KMS-11 (cell line): ENCODE data around the gene TYW5.

Source experiments
- H2AFZ ChIP-seq: fragments of 200-600 bp; sonication (generic); 2 replicates; pipeline ENCODE4 v1.6.1; 2016; ENCODE audit warnings: antibody characterized with exemption, mixed run types, low read depth
- H3K27ac ChIP-seq: fragments of 200-600 bp; sonication (generic); 2 replicates; pipeline ENCODE4 v1.6.1; 2016; ENCODE audit warnings: mild to moderate bottlenecking, mixed run types
- H3K27me3 ChIP-seq: fragments of 200-600 bp; sonication (generic); 2 replicates; pipeline ENCODE4 v1.6.1; 2017; ENCODE audit warnings: mild to moderate bottlenecking, low read depth, mixed run types, moderate library complexity; ENCODE audit not compliant: insufficient read depth
- H3K36me3 ChIP-seq: fragments of 200-600 bp; sonication (generic); 2 replicates; pipeline ENCODE4 v1.6.1; 2017; ENCODE audit warnings: mild to moderate bottlenecking, mixed run types; ENCODE audit not compliant: insufficient read depth
- H3K4me1 ChIP-seq: fragments of 200-600 bp; sonication (generic); 2 replicates; pipeline ENCODE4 v1.6.1; 2016; ENCODE audit warnings: mild to moderate bottlenecking, low read depth, mixed run types; ENCODE audit not compliant: poor library complexity, severe bottlenecking
- H3K4me2 ChIP-seq: fragments of 200-600 bp; sonication (generic); 2 replicates; pipeline ENCODE4 v1.7.0; 2016; ENCODE audit warnings: mild to moderate bottlenecking, mixed run types
- H3K4me3 ChIP-seq: fragments of 200-600 bp; sonication (generic); IDR thresholded peaks from 2 replicates; pipeline ENCODE4 v1.6.1; 2017; ENCODE audit warnings: low read depth, low read length, mixed read lengths; ENCODE audit not compliant: insufficient read depth
- H3K79me2 ChIP-seq: fragments of 200-600 bp; sonication (generic); 2 replicates; pipeline ENCODE4 v1.6.1; 2016; ENCODE audit warnings: low read depth, mixed run types; ENCODE audit not compliant: insufficient read depth
- H3K9ac ChIP-seq: fragments of 200-600 bp; sonication (generic); 2 replicates; pipeline ENCODE4 v1.6.1; 2016; ENCODE audit warnings: mild to moderate bottlenecking, mixed run types
- H4K20me1 ChIP-seq: fragments of 200-600 bp; sonication (generic); 2 replicates; pipeline ENCODE4 v1.6.1; 2016; ENCODE audit warnings: mild to moderate bottlenecking, mixed run types; ENCODE audit not compliant: insufficient read depth
- CTCF ChIP-seq: fragments of 200-600 bp; sonication (generic); conservative IDR thresholded peaks from 2 replicates; pipeline ENCODE4 v1.6.1; 2017; ENCODE audit warnings: low read depth, mild to moderate bottlenecking, antibody characterized with exemption, low read length, moderate library complexity, mixed read lengths

Gene TYW5

GRCh38 chr2:199984755-199985154 lies 29.5 kb upstream of the TYW5 start:
- Histone ChIP-seq H3K4me3 (no peak overlapping the region), H4K20me1 (no peaks in the 10 kb centered on the region), H3K27me3 (no peaks in the 10 kb centered on the region), H3K36me3 (no peaks in the 10 kb centered on the region), H3K79me2 (no peaks in the 10 kb centered on the region), H3K4me1 (peaks cover 7% of the 10 kb centered on the region), H2AFZ (no peak overlapping the region), H3K4me2 (no peak overlapping the region), H3K27ac (no peak overlapping the region), H3K9ac (no peak overlapping the region)
- no peak for TF ChIP-seq CTCF

- no peaks in the 10 kb centered on the region for H3K27me3 ChIP-seq
- TF ChIP-seq CTCF: no peak
- H3K4me2 ChIP-seq: no peak overlapping the region
- no peaks in the 10 kb centered on the region for H3K79me2 ChIP-seq
- H3K4me3 ChIP-seq: no peak overlapping the region
- no peak overlapping the region for H3K27ac ChIP-seq
- peaks cover 11% of the 10 kb centered on the region for H3K4me1 ChIP-seq
- H3K36me3 ChIP-seq: no peaks in the 10 kb centered on the region
- H4K20me1 ChIP-seq: no peaks in the 10 kb centered on the region
- no peak overlapping the region for H3K9ac ChIP-seq
- no peak overlapping the region for H2AFZ ChIP-seq
Observed at GRCh38 chr2:199984159-199984558, 28.9 kb upstream of the TYW5 start.

GRCh38 chr2:199983534-199983933 lies 28.2 kb upstream of the TYW5 start:
- H4K20me1 ChIP-seq: no peaks in the 10 kb centered on the region
- H3K36me3 ChIP-seq: no peaks in the 10 kb centered on the region
- H3K4me2 ChIP-seq: no peak overlapping the region
- no peak for TF ChIP-seq CTCF
- H2AFZ ChIP-seq: no peak overlapping the region
- H3K9ac ChIP-seq: no peak overlapping the region
- no peak overlapping the region for H3K27ac ChIP-seq
- peaks cover 17% of the 10 kb centered on the region for H3K4me1 ChIP-seq
- no peaks in the 10 kb centered on the region for H3K27me3 ChIP-seq
- H3K4me3 ChIP-seq: no peak overlapping the region
- H3K79me2 ChIP-seq: no peaks in the 10 kb centered on the region

- TF ChIP-seq CTCF: no peak
- Histone ChIP-seq H3K4me3 (no peak overlapping the region), H3K27me3 (no peaks in the 10 kb centered on the region), H3K4me1 (peaks cover 30% of the 10 kb centered on the region), H3K27ac (no peak overlapping the region), H3K79me2 (no peaks in the 10 kb centered on the region), H3K4me2 (no peak overlapping the region), H3K36me3 (no peaks in the 10 kb centered on the region), H3K9ac (no peak overlapping the region), H4K20me1 (no peaks in the 10 kb centered on the region), H2AFZ (no peak overlapping the region)
Observed at GRCh38 chr2:199982126-199982843, 27.0 kb upstream of the TYW5 start.
